ENCODE results near the gene NTSR1. TPM values are rescaled to one million over a fixed set of nuclear protein-coding genes. Genes with fewer than 3 reads are reported as not detected.
A peak's percentile ranks its signal among the peaks of the same experiment; 100 is the strongest.

NTSR1 gene
- total and polyA plus RNA-seq, 2 experiments from 2014 or later = 0.15 to 1.4 TPM

DNA sequence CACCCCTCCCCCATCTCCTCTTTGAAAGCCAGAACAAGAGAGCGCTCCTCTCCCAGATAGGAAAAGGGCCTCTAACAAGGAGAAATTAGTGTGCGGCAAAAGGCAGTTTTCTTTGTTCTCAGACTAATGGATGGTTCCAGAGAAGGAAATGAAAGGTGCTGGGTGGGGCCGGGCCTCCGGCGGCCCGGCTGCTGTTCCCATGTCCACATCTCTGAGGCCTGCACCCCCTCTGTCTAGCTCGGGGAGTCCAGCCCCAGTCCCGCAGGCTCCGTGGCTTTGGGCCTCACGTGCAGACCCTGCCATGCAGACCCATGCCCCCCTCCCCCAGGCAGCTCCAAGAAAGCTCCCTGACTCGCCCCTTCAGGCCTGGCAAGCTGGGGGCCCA lies 51.8 kb downstream of the NTSR1 start:
- Mint-ChIP-seq H3K4me3 (no peak overlapping the region), H3K36me3 (ENCODE audit: low read depth) (no peaks in the 10 kb centered on the region), H3K4me1 (no peaks in the 10 kb centered on the region; the same call in none of the 3 replicates), H3K27me3 (ENCODE audit: insufficient read depth, low read depth, poor library complexity) (peaks cover 8% of the 10 kb centered on the region), H3K9me3 (no peaks in the 10 kb centered on the region), H3K27ac (no peak overlapping the region)
- H3F3A ChIP-seq (replicated peaks; ENCODE audit: low read depth) = no peaks in the 10 kb centered on the region
- TF ChIP-seq, protein P1, sequence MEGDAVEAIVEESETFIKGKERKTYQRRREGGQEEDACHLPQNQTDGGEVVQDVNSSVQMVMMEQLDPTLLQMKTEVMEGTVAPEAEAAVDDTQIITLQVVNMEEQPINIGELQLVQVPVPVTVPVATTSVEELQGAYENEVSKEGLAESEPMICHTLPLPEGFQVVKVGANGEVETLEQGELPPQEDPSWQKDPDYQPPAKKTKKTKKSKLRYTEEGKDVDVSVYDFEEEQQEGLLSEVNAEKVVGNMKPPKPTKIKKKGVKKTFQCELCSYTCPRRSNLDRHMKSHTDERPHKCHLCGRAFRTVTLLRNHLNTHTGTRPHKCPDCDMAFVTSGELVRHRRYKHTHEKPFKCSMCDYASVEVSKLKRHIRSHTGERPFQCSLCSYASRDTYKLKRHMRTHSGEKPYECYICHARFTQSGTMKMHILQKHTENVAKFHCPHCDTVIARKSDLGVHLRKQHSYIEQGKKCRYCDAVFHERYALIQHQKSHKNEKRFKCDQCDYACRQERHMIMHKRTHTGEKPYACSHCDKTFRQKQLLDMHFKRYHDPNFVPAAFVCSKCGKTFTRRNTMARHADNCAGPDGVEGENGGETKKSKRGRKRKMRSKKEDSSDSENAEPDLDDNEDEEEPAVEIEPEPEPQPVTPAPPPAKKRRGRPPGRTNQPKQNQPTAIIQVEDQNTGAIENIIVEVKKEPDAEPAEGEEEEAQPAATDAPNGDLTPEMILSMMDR (conservative IDR thresholded peaks at IDR 0.05; ENCODE audit: low read depth in 2 of 2) = no peak
- TF ChIP-seq, protein P2, sequence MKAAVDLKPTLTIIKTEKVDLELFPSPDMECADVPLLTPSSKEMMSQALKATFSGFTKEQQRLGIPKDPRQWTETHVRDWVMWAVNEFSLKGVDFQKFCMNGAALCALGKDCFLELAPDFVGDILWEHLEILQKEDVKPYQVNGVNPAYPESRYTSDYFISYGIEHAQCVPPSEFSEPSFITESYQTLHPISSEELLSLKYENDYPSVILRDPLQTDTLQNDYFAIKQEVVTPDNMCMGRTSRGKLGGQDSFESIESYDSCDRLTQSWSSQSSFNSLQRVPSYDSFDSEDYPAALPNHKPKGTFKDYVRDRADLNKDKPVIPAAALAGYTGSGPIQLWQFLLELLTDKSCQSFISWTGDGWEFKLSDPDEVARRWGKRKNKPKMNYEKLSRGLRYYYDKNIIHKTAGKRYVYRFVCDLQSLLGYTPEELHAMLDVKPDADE (IDR thresholded peaks at IDR 0.05) = no peak
- TF ChIP-seq EZH2phosphoT487 (IDR thresholded peaks at IDR 0.05; ENCODE audit: unreplicated experiment) (no peak), JUNB (IDR thresholded peaks at IDR 0.05; ENCODE audit: unreplicated experiment) (no peak), EZH2 (IDR thresholded peaks at IDR 0.05; ENCODE audit: low read depth, unreplicated experiment) (no peak)
- TF ChIP-seq, protein P3, sequence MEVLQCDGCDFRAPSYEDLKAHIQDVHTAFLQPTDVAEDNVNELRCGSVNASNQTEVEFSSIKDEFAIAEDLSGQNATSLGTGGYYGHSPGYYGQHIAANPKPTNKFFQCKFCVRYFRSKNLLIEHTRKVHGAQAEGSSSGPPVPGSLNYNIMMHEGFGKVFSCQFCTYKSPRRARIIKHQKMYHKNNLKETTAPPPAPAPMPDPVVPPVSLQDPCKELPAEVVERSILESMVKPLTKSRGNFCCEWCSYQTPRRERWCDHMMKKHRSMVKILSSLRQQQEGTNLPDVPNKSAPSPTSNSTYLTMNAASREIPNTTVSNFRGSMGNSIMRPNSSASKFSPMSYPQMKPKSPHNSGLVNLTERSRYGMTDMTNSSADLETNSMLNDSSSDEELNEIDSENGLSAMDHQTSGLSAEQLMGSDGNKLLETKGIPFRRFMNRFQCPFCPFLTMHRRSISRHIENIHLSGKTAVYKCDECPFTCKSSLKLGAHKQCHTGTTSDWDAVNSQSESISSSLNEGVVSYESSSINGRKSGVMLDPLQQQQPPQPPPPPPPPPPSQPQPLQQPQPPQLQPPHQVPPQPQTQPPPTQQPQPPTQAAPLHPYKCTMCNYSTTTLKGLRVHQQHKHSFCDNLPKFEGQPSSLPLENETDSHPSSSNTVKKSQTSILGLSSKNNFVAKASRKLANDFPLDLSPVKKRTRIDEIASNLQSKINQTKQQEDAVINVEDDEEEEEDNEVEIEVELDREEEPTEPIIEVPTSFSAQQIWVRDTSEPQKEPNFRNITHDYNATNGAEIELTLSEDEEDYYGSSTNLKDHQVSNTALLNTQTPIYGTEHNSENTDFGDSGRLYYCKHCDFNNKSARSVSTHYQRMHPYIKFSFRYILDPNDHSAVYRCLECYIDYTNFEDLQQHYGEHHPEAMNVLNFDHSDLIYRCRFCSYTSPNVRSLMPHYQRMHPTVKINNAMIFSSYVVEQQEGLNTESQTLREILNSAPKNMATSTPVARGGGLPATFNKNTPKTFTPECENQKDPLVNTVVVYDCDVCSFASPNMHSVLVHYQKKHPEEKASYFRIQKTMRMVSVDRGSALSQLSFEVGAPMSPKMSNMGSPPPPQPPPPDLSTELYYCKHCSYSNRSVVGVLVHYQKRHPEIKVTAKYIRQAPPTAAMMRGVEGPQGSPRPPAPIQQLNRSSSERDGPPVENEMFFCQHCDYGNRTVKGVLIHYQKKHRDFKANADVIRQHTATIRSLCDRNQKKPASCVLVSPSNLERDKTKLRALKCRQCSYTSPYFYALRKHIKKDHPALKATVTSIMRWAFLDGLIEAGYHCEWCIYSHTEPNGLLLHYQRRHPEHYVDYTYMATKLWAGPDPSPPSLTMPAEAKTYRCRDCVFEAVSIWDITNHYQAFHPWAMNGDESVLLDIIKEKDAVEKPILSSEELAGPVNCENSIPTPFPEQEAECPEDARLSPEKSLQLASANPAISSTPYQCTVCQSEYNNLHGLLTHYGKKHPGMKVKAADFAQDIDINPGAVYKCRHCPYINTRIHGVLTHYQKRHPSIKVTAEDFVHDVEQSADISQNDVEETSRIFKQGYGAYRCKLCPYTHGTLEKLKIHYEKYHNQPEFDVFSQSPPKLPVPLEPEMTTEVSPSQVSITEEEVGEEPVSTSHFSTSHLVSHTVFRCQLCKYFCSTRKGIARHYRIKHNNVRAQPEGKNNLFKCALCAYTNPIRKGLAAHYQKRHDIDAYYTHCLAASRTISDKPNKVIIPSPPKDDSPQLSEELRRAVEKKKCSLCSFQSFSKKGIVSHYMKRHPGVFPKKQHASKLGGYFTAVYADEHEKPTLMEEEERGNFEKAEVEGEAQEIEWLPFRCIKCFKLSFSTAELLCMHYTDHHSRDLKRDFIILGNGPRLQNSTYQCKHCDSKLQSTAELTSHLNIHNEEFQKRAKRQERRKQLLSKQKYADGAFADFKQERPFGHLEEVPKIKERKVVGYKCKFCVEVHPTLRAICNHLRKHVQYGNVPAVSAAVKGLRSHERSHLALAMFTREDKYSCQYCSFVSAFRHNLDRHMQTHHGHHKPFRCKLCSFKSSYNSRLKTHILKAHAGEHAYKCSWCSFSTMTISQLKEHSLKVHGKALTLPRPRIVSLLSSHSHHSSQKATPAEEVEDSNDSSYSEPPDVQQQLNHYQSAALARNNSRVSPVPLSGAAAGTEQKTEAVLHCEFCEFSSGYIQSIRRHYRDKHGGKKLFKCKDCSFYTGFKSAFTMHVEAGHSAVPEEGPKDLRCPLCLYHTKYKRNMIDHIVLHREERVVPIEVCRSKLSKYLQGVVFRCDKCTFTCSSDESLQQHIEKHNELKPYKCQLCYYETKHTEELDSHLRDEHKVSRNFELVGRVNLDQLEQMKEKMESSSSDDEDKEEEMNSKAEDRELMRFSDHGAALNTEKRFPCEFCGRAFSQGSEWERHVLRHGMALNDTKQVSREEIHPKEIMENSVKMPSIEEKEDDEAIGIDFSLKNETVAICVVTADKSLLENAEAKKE (CRISPR knock-in tag; IDR thresholded peaks at IDR 0.05) = no peak
- H3K27ac ChIP-seq (ENCODE audit: low read depth) = no peak overlapping the region
- DNase-seq (ENCODE audit: low spot score) (no peak), ATAC-seq (peak; percentile 18; the same call in 2 of the 3 replicates)
- H4K20me1 ChIP-seq (replicated peaks; ENCODE audit: insufficient read depth) = no peaks in the 10 kb centered on the region
- no peak overlapping the region for H3K4me3 ChIP-seq
- H3K79me2 ChIP-seq (replicated peaks; ENCODE audit: insufficient read depth) = no peaks in the 10 kb centered on the region
- H3K4me2 ChIP-seq = no peak overlapping the region
- no peaks in the 10 kb centered on the region for H3K9me2 ChIP-seq (ENCODE audit: insufficient read depth)
- no peaks in the 10 kb centered on the region for H3K27me3 ChIP-seq (ENCODE audit: insufficient read depth)
- no peaks in the 10 kb centered on the region for H3K4me1 ChIP-seq (ENCODE audit: insufficient read depth)
- no peak overlapping the region for H2AFZ ChIP-seq
- H3K36me3 ChIP-seq (ENCODE audit: insufficient read depth) = no peaks in the 10 kb centered on the region

Measured in GM23338 (cell line).